Calu3 (cell line): ENCODE measurements around the gene CBLIF. TPM values are rescaled to one million over a fixed set of nuclear protein-coding genes. Genes with fewer than 3 reads are reported as not detected.
"Not testable (repeated sequence)": the region's sequence is repeated elsewhere in the genome, so short reads cannot be mapped to it uniquely, and the experiment has no call there.

Experiments used
- Bru-seq: library from RNA; stranded (reverse); fragments of 400-500 nt; gene quantifications from one replicate; lab custom pipeline; 2021; lab: Mats Ljungman, UMichigan
- BruChase-seq, 2 experiments: library from RNA; stranded (reverse); fragments of 400-500 nt; gene quantifications; one replicate each; lab custom pipeline; 2021; lab: Mats Ljungman, UMichigan
- BruUV-seq: library from RNA; stranded (reverse); fragments of 400-500 nt; replicated peaks from 2 replicates; lab custom pipeline; 2021; lab: Mats Ljungman, UMichigan
- CTCF ChIA-PET: fragments of 300-600 bp; sonication (Branson Sonifier 250); formaldehyde crosslinking; loops from one replicate; lab custom pipeline; 2022; ENCODE audit warnings: antibody characterized with exemption; lab: Charles Lee
- DNase-seq: peaks from one replicate; pipeline ENCODE4 v3.0.0; 2022
- H3K27ac Mint-ChIP-seq: one replicate; pipeline ENCODE4 v1.8.0; 2022; ENCODE audit warnings: mixed read lengths; ENCODE audit not compliant: unreplicated experiment
- H3K27me3 Mint-ChIP-seq: one replicate; pipeline ENCODE4 v1.8.0; 2022; ENCODE audit warnings: mixed read lengths; ENCODE audit not compliant: unreplicated experiment
- H3K36me3 Mint-ChIP-seq: one replicate; pipeline ENCODE4 v1.8.0; 2022; ENCODE audit warnings: mild to moderate bottlenecking, moderate library complexity, mixed read lengths; ENCODE audit not compliant: insufficient read depth, unreplicated experiment
- H3K4me1 Mint-ChIP-seq: one replicate; pipeline ENCODE4 v1.8.0; 2022; ENCODE audit warnings: mild to moderate bottlenecking, low read depth, mixed read lengths; ENCODE audit not compliant: unreplicated experiment
- H3K4me3 Mint-ChIP-seq: one replicate; pipeline ENCODE4 v1.8.0; 2022; ENCODE audit warnings: mild to moderate bottlenecking, low read depth, moderate library complexity, mixed read lengths; ENCODE audit not compliant: unreplicated experiment
- H3K9me3 Mint-ChIP-seq: one replicate; pipeline ENCODE4 v1.8.0; 2022; ENCODE audit warnings: low read depth, mixed read lengths; ENCODE audit not compliant: unreplicated experiment
- intact Hi-C: fragments of 100-400 bp; cut with micrococcal nuclease; formaldehyde crosslinking; loops from one replicate; pipeline ENCODE4 v1.10.0; 2022; ENCODE audit not compliant: unreplicated experiment
- long read RNA-seq: library from polyadenylated mRNA; stranded (forward); transcript quantifications from one replicate; pipeline ENCODE4 v2.0.0, GENCODE V29; 2022
- total RNA-seq: library from RNA; stranded (reverse); gene quantifications from 2 replicates; pipeline ENCODE4 v1.2.3, GENCODE V29; 2022
- TF ChIP-seq, protein P1 (sequence below): fragments of 200-600 bp; IDR thresholded peaks from one replicate; pipeline ENCODE4 v1.8.0; 2022; ENCODE audit warnings: antibody characterized with exemption; ENCODE audit not compliant: unreplicated experiment

The CBLIF gene
- total RNA-seq (not detected in 2 replicates), Bru-seq, nascent RNA (not detected), BruChase-seq, experiment 1, labeled RNA remaining after a 6-hour chase (not detected), BruChase-seq, experiment 2, labeled RNA remaining after a 2-hour chase (not detected)
- long read RNA-seq: 0 reads

- Mint-ChIP-seq H3K4me1 (peaks cover 28% of the 10 kb centered on the region), H3K27ac (no peak within 1 kb of the TSS), H3K36me3 (peaks cover 8% of the 10 kb centered on the region), H3K27me3 (no peaks in the 10 kb centered on the region), H3K9me3 (peaks cover 3% of the 10 kb centered on the region), H3K4me3 (no peak within 1 kb of the TSS)
- CTCF ChIA-PET: no interaction called here
- BruUV-seq: no TSS peak
- TF ChIP-seq, protein P1, sequence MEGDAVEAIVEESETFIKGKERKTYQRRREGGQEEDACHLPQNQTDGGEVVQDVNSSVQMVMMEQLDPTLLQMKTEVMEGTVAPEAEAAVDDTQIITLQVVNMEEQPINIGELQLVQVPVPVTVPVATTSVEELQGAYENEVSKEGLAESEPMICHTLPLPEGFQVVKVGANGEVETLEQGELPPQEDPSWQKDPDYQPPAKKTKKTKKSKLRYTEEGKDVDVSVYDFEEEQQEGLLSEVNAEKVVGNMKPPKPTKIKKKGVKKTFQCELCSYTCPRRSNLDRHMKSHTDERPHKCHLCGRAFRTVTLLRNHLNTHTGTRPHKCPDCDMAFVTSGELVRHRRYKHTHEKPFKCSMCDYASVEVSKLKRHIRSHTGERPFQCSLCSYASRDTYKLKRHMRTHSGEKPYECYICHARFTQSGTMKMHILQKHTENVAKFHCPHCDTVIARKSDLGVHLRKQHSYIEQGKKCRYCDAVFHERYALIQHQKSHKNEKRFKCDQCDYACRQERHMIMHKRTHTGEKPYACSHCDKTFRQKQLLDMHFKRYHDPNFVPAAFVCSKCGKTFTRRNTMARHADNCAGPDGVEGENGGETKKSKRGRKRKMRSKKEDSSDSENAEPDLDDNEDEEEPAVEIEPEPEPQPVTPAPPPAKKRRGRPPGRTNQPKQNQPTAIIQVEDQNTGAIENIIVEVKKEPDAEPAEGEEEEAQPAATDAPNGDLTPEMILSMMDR: no peak
- intact Hi-C loops: no loop called here
- no peak for DNase-seq
Observed at GRCh38 chr11:59845399-59845798, at the start of gene CBLIF. TSS of gene CBLIF (minus strand) at chr11:59845499. CDS start at chr11:59845453, 46 bp downstream.

DNA sequence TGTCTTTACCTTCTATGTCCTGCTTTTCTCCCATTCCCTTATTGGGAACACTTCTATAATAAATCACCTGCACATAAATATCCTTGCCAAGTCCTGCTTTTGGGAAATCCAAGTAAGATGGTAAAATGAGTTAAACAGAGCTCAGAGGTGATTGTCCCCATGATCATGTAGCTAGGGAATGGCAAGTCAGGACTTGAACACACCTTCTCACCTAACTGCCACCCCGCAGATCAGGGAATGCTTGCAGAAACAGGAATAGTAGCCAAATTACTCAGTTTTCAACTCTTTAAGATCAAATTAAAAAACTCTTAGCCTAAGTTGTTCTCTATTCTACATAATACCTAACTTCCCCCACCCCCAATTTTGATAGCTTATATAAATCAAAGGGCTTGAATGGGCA is 49.3 kb upstream of the CBLIF start:
- BruUV-seq: no TSS peak
- TF ChIP-seq, protein P1: no peak
- intact Hi-C loops: no loop called here
- no peaks in the 10 kb centered on the region for H3K27me3 Mint-ChIP-seq
- CTCF ChIA-PET: no interaction called here
- no peak for DNase-seq
- H3K4me1 Mint-ChIP-seq: no peaks in the 10 kb centered on the region
- H3K9me3 Mint-ChIP-seq: peaks cover 7% of the 10 kb centered on the region
- H3K36me3 Mint-ChIP-seq: no peaks in the 10 kb centered on the region
- H3K4me3 Mint-ChIP-seq: no peak overlapping the region
- H3K27ac Mint-ChIP-seq: no peak overlapping the region

DNA sequence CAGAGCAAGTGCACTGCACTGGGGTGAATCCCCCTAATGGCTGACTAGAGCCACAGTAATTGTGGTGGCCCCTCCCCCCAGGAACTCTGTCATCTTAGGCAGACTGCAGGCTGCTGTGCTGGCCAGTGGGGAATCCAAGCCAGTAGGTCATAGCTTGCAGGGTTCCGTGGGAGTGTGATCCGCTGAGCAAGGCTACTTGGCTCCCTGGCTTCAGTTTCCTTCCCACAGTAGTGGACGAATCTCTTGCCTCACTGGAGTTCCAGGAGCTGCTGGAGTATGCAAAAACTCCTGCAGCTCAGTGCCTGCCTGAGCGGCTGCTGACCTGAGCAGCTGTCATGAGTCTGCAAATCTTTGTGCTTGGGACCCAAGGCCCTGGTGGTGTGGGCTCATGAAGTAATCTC is 46.5 kb upstream of the CBLIF start:
- TF ChIP-seq, protein P1: no peak
- H3K4me1 Mint-ChIP-seq: no peaks in the 10 kb centered on the region
- H3K4me3 Mint-ChIP-seq: no peak overlapping the region
- no peak for DNase-seq
- peaks cover 16% of the 10 kb centered on the region for H3K9me3 Mint-ChIP-seq
- no peak overlapping the region for H3K27ac Mint-ChIP-seq
- CTCF ChIA-PET: interaction anchor here (1.1 kb wide), 1 partner anchor 10 kb away, joined by 3 read pairs; no protein-coding TSS in a partner anchor
- intact Hi-C loops: no loop called here
- no peaks in the 10 kb centered on the region for H3K36me3 Mint-ChIP-seq
- BruUV-seq: no TSS peak
- H3K27me3 Mint-ChIP-seq: no peaks in the 10 kb centered on the region

- H3K4me3 Mint-ChIP-seq, DNase-seq, BruUV-seq, H3K36me3 Mint-ChIP-seq, intact Hi-C loops, H3K4me1 Mint-ChIP-seq, CTCF ChIA-PET, H3K27ac Mint-ChIP-seq, H3K27me3 Mint-ChIP-seq: not testable (repeated sequence)
- peaks cover 16% of the 10 kb centered on the region for H3K9me3 Mint-ChIP-seq
Observed at GRCh38 chr11:59887156-59887555, 41.9 kb upstream of the CBLIF start.

DNA sequence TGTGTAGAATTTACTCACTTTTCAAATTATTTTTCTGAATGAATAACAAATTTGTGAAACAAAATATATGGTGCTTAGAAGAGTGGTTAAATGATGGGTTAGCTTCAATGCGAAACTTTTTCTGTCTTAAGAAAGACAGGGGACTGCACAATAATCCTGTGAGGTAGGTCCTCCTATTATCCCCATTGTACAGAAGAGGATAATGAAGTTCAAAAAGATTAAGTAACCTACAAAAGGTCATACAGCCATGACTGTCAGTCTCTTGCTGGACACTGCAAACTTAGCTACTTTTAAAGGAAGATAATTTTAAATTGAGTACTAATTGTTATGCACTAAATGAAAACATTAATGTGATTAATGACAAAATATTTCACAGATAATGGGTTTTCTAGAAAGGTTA is 38.3 kb upstream of the CBLIF start:
- no peak overlapping the region for H3K4me3 Mint-ChIP-seq
- H3K36me3 Mint-ChIP-seq: no peaks in the 10 kb centered on the region
- H3K9me3 Mint-ChIP-seq: peaks cover 3% of the 10 kb centered on the region
- no peak overlapping the region for H3K27ac Mint-ChIP-seq
- CTCF ChIA-PET: no interaction called here
- no peaks in the 10 kb centered on the region for H3K27me3 Mint-ChIP-seq
- BruUV-seq: no TSS peak
- intact Hi-C loops: no loop called here
- DNase-seq: no peak
- peaks cover 6% of the 10 kb centered on the region for H3K4me1 Mint-ChIP-seq
- TF ChIP-seq, protein P1: no peak
